Left renal pelvis (tissue), 4 donors: Measurements from ENCODE around the gene SMIM32. TPM values are rescaled to one million over a fixed set of nuclear protein-coding genes. Genes with fewer than 3 reads are reported as not detected.

Source experiments
- DNase-seq, 4 donors: peaks; one replicate each; pipeline ENCODE4 v3.0.0-alpha.2; 2013; ENCODE audit warnings: low read depth in 4 of 4, low spot score in 3 of 4
- polyA plus RNA-seq, 4 donors: library from polyadenylated mRNA; unstranded; fragments of 120-200 nt; gene quantifications; one replicate each; pipeline ENCODE4 v1.2.1, GENCODE V29; 2013; ENCODE audit not compliant: insufficient read length in 4 of 4

The SMIM32 gene
- polyA plus RNA-seq, 4 donors: 0.15 to 19.5 (median 10.5) TPM

DNA sequence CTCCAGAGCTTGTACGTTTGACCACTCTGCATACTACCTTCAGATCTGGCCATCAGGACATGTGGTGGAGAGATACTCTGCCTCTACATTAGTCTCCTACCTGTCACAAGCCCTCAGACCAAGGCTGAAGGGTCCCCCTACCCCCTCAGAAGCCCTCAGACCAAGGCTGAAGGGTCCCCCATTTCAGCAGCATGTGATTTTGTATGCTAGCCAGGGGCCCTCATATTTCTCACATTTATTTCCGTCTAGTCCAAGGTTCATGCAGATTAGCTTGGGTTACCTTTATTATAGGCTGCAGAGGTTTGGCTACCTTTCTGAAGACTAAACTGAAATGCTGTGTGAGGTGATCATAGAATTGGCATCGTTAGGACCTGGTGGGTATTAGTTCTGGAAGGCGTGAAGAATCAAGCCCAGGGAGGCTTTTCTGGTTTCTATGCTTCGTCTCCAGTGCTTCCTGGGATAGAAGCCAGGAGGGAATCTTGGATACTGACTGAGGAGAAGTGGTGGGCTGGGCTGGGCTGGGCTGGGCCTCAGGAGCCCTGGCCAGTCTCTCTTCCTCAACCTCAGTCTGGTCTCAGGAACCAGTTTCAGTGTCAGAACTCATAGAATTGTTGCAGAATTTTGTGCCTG lies 2.8 kb downstream of the SMIM32 start:
- no peak for DNase-seq

DNA sequence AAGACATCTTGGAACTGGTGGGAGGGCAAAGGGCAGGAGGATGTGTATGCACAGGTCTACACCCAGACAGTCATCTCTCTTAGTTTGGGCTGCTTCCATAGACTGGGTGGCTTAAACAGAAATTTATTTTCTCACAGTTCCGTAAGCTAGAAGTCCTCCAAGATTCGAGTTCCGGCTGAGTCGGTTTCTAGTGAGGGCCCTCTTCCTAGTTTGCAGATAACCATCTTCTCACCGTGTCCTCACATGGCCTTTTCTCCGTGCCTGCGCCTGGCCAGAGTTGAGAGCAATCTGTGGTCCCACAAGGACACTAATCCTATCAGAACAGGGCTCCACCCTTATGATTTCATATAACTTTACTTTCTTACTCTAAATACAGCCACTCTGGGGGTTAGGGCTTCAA lies 4.1 kb downstream of the SMIM32 start:
- no peak for DNase-seq

DNA sequence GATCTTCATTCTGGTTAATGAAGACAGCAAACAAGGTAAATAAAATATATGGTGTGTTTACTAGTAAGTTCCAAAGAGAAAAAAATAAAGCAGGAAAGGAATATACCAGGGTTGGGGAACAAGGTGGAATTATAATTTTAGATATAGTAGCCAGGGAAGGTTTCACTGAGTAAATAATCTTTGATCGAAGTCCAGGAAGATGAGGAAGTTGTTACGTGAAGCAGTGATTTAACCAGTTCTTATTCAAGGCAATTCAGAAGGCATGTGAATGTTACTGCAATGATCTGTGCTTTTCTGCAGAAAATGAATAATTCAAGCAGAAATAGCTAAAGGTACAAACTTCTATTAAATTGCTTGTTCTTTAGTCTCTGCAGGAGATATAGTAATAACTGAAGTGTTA lies 6.2 kb downstream of the SMIM32 start:
- DNase-seq: no peak

DNA sequence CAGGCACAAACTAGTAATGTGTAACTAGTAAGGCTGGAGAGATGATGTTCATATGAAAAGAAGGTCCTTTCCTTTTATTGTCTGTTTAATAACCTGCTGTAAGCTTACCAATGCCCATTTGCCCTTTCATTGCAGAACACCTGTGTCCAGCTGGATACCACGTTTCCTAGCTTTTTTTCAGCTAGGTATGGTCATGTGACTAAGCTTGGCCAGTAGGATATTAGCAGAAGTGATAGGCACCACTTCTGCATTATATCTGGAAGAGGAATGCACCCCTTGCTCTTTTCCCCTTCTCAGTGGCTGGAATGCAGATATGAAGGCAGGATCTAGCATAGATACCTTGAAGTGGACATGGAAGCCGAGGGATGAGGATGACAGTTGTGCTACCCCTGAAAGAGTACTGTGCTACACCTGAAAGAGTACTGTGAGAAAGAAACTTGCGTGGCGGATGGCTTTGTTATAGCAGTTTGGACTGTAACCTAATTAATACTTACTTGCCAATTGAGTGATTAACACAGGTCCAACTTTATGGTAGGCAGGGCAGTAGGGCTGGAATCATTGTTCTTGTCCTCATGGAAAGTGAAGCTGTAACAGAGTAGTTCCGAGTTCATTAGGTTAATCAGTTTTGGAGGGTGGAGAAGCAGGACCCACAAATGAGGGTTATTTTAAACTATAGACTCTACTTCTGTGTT lies 6.8 kb downstream of the SMIM32 start:
- no peak for DNase-seq

DNA sequence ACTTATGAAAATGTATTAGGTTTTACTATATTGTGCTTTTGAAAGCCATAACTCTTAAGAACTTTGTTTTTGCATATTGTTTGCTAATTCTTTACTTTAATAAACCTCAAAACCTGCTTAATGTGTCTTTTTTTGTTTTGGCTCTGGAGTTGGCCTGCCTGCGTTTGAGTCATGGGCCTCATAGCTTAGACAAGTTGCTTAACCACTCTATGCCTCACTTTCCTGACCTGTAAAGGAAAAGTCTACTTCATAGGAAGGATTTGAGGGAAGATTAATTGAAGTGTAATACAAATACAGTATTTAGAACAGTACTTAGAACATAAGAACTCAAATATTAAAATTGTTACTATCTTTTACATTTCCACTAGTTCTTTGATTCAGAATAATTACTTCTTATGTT lies 10.3 kb downstream of the SMIM32 start:
- no peak for DNase-seq

DNA sequence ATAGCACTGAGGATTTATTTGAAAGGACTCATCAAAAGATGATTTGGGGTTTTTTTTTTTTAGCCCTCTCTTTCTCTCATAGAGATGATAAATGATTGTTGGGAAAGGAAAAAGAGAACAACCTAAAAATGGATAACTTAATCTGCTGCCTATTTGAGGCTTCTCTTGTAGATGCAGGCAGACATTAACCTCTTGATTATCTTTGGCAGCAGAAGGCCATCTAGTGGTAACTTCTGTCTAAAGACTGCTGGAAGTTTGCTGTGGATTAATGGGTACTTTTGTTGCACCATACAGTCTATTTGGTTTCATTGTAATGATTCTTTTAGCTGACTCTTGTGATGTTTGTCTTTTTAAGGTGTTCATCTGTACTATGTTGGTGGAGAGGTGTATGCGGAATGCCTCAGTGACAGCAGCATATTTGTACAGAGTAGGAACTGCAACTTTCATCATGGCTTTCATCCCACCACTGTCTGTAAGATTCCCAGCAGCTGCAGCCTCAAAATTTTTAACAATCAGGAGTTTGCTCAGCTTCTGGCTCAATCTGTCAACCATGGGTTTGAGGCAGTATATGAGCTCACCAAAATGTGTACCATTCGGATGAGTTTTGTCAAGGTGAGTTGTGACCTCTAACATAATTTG lies 18.8 kb downstream of the SMIM32 start:
- peak in 1 of 4 donors; percentile 7 for DNase-seq

DNA sequence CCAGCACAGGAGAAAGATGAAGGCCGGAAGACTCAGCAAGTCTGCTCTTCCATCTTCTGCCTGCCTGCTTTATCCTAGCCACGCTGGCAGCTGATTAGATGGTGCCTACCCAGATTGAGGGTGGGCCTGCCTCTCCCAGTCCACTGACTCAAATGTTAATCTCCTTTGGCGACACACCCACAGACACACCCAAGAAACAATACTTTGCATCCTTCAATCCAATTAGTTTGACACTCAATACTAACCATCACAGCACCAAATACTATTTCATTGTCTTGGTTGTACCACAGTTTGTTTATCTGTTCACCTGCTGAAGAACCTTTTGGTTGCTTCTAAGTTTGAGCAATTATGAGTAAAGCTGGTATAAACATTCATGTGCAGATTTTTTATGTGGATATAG lies 23.7 kb downstream of the SMIM32 start:
- no peak for DNase-seq

DNA sequence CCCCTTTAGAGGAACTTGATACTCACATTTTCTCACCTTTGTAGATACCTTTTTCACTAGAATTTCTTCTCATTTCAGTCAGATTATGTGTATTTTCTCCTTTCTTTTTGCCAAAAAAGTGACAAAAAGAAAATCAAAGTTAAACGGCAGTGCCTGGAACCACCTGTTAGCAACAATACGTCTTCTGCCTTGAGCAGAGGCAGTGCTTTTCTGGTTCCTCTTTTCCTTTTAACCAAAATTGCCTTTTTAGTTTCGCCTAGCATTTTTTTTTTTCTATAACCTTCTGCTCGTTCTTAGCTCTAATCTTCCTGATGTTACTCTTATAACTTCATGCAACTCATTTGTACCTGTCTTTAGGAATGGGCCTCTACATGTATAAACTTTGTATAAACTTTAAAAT lies 26.1 kb downstream of the SMIM32 start:
- no peak for DNase-seq

DNA sequence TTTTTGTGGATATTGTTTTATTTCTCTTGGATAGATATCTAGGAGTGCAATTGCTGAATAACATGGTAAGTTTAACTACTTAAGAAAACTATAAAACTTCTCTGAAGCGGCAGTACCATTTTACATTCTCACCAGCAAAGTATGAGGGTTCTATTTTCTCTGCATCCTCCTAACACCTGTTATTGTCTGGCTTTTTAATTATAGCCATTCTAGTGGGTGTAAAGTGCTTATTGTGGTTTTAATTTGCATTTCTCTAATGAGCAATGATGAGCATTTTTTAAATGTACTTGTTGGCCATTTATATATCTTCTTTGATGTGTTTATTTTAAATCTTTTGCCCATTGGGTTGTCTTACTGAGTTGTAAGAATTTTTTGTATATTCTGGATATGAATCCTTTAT lies 28.7 kb downstream of the SMIM32 start:
- DNase-seq: no peak

DNA sequence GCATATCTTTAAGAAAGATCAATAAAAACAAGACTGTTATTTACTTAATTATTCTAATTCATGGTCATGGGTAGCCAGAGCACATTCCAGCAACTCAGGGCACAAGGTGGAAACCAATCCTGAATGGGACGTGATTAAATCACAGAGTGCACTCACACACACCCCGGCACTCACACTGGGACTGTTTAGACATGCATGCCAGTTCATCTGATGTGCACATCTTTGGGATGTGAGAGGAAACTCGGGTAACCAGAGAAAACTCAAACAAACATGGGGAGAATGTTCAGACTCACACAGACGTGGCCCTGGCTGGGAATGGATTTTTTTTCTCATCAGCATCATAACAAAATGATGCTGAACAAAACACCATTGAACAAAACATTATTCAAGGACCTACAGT lies 31.0 kb downstream of the SMIM32 start:
- no peak for DNase-seq

DNA sequence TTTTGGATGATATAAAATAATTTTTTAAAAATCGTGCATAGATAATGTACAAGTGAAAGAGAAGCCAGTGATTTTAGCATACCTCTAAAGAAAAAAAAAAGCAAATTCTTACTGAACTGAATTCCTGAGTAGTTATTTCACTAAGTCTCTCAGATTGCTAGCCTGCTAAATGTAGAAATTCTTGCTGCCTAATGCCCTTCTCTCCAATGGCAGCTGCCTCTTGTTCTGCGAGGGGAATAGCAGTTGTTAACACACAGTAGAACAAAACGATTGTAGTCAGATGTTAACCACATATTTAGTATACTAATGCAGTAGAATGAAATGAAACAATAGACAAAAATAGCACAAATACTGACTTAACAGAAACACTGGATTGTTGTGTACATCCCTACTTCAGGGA lies 33.5 kb downstream of the SMIM32 start:
- no peak for DNase-seq

DNA sequence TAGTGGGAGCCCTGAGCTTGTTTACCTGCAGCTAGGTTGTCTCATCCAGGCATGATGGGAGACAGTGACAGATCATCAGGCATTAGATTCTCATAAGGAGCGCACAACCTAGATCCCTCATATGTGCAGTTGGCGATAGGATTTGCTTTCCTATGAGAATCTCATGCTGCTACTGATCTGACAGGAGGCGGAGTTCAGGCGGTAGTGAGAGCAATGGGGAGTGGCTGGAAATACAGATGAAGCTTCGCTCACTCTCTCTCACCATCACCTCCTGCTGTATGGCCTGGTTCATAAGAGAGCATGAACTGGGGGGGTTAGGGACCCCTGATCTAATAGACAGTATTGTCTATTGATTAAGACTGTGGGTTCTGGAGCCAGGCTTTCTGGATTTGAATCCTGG lies 35.4 kb downstream of the SMIM32 start:
- no peak for DNase-seq

DNA sequence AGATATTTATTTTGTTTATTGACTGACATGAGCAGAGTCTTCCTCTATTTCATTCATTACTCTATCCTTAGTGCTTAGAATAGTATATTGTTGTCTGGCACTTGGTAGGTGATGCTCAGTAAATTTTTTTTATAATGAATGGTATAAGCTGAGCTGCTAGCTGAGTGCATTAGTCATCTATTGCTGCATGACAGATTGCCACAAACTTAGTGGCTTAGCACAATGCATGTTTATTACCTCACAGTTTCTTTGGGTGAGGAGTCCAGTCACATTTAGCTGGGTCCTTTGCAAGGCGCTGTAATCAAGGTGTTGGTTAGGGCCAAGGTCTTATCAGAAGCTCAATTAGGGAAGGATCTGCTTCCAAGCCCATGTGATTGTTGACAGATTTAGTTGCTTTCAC lies 37.2 kb downstream of the SMIM32 start:
- no peak for DNase-seq

DNA sequence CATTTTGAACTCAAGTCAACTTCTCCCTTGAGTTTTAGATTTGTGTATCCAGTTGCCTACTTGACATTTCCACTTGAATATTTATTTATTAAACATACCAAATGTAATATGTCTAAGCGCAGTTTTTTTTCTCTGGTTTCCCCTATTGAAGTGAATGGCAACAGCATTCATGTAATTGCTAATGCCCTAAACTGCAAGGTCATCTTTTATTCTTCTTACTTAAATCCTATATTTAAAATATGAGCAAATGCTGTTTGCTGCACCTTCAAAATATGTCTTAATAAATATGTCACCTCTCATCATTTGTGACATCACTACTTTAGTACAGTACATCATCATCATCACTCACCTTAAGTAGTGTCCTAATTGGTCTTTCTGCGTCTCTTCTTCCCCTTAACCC lies 37.9 kb downstream of the SMIM32 start:
- DNase-seq: no peak

DNA sequence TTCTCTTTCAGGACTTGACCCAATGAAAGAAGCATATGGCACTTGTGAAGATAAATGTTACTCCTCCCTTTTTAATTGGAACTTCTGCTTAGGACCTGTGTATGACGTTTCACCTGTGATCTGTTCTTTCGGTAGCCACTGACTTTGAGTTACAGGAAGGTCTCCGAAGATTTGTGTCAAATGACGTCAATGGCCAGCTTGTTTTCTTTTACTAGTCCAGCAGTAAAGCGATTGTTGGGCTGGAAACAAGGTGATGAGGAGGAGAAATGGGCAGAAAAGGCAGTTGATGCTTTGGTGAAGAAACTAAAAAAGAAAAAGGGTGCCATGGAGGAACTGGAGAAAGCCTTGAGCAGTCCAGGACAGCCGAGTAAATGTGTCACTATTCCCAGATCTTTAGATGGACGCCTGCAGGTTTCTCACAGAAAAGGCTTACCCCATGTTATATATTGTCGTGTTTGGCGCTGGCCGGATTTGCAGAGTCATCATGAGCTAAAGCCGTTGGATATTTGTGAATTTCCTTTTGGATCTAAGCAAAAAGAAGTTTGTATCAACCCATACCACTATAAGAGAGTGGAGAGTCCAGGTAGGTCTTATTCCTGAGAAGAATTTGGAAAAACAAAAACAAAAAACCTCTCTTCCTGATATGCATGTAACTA lies 39.3 kb downstream of the SMIM32 start:
- DNase-seq: no peak

DNA sequence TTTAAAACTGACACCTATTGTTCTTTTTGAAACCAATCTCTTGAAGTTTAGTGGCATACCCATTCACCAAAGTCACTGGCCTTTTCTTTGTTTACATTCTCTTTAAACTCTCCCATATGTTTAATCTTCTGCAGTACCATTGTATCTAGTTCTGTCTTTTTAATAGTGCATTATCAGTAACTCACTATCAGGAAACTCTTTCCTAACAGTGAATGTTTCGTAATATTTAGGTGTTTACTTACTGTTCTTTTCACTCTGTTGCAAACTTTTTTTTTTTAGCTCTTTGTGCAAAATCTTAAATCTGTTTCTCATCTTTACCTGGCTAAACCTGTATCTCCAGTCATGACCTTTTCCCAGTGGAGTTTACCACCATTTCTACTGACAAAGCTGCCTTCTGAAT lies 43.1 kb downstream of the SMIM32 start:
- no peak for DNase-seq

DNA sequence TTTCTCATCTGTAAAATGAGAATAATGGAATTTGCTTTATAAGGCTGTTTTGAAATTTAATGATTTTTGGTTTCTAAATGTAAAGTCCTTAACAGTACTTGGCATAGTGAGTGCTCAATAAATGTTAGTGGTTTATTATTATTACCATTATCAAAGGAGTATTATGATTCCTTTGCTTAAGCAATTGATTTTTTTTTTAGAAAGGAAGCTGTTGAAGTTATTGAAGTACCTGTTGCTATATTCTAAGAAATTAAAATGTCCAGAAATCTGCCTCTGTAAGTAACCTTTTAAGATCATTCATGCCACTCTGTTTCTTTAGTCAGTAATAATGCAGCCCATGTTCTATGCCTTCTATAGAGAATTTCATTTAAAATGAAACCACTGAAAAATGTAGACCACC lies 45.3 kb downstream of the SMIM32 start:
- DNase-seq: no peak

DNA sequence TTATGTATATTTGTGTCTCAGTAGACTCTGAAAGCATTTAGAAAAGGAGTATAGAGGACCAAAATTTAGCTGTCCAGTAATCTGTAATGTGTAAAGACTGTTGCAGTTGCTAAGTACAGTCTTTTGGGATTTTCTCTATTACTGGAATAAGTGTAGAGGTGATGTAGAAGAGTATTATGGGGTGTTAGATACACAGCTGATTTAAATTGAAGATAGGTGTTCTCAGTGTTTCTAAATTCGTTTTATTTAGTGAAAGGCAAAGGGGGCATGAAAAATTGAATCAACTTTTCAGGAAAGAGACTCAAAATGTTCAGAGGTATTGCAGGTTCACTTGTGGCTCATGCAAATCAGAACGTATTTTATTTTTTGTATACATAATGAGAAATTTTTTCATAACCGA lies 46.8 kb downstream of the SMIM32 start:
- no peak for DNase-seq

DNA sequence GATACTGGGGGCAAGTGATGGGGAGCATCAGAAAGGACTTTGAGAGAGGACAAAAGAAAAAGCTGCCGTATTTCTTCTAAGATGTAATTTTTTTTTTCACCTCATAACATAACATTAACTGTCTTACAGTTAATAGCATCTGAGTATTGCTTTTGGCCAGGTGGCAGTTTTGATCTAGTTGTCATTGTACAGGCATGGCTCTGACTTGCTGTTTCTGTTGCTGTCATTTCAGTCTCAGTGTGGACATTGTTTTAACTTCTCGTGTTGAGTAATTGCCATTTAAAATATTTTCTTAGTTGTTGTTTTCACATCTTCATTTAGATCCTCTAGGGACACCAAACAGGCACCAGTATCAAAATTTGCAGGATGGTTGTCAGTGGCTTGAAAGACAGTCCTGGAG lies 47.9 kb downstream of the SMIM32 start:
- DNase-seq: no peak

DNA sequence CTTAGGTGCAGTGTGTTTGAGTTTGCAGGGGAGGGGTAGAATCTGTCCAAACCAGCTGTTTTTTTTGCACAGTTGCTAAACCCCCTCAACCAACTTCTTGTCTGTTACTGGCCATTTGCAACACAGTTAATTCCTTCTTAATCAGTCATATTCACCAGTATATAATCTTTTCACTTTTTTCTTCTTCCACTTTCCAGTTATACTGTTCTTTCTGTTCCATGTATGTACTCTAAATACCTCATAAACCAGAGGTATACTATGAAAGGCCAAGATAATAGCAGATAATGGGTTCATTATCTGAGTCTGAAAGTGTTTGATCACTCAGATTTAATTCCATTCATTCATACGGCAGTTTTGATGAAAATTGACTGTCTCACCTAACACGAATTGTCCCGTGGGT lies 49.2 kb downstream of the SMIM32 start:
- DNase-seq: no peak

DNA sequence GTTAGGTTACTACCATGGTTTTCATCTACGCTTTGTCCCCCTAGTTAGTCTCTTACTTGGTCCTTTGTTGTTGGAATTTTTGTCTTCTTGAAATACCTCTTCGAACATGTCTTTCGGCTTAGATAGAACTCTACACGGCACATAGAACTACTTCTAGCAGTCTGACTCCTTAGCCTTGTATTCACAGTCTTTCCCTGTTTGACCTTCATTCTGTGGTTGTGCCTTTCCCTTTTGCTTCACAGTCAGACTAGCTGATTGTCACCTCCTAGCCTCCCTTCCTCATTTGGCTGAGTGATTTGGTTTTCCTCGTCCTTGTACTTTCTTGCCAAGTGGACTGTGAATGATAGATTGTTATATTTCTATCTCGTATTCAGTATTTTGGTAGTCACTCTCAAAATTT lies 49.6 kb downstream of the SMIM32 start:
- DNase-seq: no peak

DNA sequence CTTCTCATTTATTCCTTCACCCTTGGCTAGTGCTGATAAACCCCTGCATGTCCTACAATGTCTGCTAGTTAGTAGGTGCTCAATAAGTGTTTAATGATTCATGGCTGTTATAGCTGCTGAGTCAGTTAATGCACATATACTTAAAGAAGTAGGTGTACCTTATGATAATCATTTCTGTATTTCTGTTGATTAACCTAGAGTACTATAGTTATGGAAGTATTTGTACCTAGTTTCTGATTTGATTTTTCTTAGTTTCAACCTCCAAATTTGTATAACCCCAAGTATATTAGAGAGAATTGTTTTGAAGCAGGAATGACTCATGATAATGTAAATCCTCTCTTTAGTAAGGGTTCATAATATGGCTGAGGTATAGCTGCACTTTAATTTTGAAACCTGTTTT lies 51.4 kb downstream of the SMIM32 start:
- no peak for DNase-seq
